Measurements from ENCODE around the gene IL17RE.
"Not testable (repeated sequence)": the region's sequence is repeated elsewhere in the genome, so short reads cannot be mapped to it uniquely, and the experiment has no call there.

Gene IL17RE

DNA sequence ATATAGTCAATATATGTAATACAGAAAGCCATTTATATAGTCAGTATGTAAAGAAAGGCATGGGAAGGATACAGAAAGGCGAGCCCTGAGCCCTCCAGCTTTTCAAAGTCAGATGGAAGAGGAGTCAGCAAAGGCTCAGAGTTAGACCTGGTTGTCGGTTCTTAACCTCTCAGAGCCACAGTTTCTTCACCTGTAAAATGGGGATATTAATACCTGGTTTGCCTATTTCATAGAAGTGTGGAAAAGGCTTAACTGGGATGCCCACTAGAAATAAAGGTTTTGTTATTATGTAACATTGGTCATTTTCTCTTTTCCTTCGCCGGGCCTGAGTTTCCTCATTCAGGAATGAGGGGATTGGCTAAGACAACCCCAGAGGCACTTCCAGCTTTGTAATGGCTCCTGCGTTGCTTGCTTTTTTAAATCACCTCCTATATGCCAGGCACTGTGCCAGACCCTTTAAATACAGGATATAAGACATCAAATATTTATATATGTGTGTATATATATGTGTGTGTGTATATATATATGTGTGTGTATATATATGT is 33.4 kb downstream of the IL17RE start:
- no peak for DNase-seq

DNA sequence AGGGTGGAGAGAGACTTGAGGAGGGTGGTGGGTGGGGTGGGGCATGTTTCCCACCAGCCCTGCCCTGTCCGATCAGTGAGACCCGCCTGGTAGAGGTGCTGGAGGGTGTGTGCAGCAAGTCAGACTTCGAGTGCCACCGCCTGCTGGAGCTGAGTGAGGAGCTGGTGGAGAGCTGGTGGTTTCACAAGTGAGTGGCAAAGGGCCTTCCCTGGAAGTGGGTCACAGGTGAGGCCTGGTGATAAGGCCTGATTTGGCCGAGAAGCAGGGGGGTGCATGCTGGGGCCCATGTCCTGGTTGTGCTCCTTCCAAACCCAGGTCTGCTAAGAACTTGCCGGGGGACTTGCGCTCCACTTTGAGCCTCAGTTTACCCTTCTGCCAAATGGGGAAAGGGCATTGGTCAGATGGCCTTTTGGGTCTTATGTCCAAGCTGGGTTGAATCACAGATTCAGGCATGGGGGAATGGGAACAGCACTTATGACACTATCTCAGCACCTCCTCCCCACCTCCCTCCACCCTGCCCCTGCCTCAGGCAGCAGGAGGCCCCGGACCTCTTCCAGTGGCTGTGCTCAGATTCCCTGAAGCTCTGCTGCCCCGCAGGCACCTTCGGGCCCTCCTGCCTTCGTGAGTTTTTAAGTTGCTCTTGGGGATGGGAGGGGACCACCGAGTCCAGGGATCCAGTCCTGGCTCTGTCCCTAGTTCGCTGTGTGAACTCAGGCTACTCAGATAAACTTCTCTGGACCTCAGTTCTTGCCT is 35.0 kb downstream of the IL17RE start:
- no peak for DNase-seq

DNA sequence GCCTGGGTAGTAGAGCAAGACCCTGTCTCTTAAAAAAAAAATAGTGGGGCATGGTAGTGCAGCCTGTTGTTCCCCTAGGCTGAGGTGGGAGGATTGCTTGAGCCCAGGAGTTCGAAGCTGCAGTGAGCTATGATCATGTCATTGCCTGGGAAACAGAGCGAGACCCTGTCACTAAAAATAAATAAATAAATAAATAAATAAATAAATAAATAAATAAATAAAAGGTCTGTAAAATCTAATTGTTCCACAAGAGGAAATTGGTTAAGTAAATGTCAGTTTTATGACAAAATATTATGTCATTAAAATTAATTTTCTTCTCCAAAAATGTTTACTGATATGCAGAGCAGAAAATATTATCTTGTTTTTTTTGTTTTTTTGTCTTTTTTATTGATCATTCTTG is 36.3 kb downstream of the IL17RE start:
- DNase-seq = no peak

DNA sequence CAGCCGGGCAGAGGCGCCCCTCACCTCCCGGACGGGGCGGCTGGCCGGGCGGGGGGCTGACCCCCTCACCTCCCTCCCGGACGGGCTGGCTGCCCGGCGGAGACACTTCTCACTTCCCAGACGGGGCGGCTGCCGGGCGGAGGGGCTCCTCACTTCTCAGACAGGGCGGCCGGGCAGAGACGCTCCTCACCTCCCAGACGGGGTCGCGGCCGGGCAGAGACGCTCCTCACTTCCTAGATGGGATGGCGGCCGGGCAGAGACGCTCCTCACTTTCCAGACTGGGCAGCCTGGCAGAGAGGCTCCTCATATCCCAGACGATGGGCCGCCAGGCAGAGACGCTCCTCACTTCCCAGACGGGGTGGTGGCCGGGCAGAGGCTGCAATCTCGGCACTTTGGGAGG is 37.3 kb downstream of the IL17RE start:
- not testable (repeated sequence) for DNase-seq

DNA sequence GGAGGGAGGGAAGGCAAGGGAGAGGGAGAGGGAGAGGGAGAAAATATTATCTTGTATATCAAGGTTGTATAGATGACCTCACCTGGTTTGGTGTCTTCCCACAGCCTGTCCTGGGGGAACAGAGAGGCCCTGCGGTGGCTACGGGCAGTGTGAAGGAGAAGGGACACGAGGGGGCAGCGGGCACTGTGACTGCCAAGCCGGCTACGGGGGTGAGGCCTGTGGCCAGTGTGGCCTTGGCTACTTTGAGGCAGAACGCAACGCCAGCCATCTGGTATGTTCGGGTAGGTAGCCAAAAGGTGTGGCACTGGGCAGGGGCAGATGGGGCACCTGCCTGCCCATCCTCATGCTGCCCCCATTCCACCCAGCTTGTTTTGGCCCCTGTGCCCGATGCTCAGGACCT is 38.1 kb downstream of the IL17RE start:
- DNase-seq = no peak

DNA sequence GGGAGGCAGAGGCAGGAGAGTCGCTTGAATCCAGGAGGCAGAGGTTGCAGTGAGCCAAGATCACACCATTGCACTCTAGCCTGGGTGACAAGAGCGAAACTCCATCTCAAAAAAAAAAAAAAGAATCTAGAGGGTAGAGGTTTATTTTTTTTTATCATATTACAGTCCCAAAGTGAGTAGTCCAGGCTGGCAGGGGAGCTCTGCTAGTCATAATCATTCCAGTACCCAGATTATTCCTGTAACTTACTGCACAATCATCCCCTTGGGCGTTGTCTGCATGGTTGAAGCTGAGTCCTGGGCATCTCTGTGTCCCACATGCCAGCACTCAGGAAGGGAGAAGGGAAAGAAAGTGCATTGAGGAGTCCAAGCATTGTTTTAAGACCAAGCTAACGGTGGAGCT is 39.5 kb downstream of the IL17RE start:
- DNase-seq = no peak

DNA sequence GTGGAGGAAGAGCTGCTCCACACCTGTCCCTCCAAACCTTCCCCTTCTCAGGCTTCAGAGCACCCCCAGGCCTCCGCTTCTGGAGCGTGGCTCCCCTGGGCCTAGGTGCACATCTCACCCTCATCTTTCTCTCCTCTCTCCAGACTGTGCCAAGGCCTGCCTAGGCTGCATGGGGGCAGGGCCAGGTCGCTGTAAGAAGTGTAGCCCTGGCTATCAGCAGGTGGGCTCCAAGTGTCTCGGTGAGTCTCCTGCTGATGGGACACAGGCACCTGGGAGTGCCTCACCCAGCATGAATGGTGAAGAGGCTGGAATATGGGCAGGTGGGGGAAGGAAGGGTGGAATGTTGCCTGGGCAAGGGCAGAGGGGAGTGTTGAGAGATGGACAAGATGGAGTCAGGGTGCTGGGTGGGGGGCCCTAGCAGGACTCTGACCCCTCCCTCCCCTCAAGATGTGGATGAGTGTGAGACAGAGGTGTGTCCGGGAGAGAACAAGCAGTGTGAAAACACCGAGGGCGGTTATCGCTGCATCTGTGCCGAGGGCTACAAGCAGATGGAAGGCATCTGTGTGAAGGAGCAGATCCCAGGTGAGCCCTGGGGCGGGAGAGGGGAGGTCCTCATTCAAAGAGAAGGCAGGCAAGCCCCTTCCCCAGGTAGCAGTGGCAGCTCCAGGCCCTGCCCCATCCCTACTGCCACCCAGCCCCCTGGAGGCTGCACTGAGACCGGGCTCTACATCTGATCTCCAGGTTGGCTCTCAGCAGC is 40.5 kb downstream of the IL17RE start:
- no peak for DNase-seq

DNA sequence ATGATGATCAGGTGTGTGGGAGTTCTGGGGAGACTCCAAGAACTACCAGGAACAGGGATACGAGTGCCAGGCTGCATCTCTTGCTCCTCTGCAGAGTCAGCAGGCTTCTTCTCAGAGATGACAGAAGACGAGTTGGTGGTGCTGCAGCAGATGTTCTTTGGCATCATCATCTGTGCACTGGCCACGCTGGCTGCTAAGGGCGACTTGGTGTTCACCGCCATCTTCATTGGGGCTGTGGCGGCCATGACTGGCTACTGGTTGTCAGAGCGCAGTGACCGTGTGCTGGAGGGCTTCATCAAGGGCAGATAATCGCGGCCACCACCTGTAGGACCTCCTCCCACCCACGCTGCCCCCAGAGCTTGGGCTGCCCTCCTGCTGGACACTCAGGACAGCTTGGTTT is 41.6 kb downstream of the IL17RE start:
- DNase-seq = no peak

DNA sequence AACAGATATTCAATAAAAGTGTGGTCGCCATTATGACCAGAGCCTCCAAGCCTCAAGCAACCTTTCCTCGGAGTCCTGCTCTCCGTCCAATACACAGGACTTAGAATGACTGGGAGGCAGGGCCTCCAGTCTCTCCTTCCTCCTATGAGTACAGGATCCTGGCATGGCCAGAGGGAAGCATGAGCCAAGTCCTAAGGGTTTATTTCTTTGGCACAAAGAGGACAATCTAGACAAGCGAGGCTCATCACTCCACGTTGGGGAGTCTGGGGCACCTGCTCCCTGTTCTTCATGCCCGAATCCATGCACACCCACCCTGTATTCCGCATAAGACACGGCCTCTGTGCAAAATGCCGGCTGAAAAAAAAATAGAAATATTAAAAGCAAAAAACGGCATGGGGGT is 42.7 kb downstream of the IL17RE start:
- DNase-seq = no peak

DNA sequence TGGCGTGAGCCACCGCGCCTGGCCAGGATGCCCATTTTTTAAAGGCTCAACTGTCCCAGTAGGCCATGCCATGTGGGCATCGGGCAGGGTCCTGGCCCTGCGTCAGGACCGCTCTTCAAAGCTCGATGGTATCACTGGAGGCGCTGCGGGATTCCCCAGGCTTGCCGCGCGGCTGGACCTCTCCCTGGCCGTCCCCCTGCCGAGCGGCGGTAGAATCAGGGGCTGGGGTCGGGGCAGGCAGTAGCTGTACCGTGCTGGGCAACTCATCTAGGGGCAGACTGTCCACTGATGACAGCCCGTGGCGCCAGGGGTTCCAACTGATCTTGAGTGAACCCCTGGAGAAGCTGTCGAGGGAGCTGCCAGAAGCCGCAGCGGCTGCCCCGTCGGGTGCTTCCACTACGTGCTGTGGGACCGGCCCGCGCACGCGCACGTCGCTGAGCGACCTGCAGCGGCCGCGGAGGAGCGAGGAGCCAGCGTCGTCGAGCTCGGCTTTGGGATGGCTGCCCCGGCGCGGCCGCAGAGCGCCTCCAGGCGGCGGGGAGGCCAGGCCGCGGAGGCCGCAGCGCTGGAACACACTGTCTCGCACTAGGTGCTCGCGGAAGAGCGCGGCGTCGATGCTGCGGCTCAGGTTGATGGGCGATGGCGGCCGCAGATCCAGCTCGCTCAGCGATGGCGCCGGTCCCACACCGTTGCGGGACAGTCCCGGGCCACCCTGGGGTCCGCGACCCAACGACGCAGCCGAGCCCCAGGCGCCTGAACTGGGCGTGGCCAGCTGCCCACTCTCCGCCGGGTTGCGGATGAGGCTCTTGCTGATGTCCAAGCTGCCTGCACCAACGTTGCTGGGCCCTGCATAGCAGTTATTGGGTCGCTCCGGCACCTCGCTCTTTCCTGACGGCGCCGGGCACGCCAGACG is 43.7 kb downstream of the IL17RE start:
- DNase-seq = peak; percentile 93

DNA sequence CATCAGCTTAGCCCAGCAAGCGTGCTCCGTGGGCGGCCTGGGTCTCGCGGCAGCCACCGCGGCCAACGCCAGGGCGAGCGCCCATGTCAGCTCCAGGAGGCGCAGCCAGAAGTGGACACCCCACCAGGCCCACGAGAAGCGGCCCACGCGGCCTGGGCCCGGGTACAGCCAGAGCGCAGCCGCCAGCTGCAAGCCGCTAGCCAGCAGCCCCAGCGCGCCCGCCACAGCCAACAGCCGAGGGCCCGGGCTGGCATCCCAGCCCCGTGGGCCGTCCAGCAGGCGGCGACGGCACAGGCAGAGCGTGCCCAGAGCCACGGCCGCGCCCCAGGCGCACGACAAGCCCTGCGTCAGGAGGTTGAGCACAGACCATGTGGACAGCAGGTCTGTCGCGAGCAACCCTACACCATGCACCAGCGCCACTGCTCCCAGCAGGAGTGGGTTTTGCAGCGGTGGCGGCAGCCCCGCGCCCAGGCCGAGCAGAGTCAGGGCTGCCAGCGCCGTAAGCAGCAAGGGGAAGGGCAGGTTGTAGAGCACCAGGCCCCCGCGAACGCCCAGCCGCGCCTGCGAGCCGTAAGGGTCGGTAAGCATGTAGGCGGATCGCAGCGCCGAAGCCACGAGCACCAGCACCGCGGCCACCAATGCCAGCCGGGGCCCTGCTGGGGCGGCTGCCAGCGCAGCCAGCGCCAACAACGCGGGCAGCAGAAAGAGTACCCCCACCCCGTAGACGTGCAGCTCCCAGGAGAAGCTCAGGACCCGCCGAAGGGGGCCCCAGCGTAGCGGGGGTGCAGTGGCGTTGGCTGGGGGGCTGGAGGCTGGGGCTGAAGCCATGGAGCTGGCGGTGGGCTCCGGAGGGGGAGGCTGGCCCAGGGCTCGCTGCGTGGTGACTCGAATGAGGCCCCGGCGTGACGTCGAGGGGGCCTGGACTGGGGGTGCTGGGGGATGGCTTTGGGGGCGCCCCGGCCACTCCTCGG is 44.7 kb downstream of the IL17RE start:
- peak; percentile 77 for DNase-seq

DNA sequence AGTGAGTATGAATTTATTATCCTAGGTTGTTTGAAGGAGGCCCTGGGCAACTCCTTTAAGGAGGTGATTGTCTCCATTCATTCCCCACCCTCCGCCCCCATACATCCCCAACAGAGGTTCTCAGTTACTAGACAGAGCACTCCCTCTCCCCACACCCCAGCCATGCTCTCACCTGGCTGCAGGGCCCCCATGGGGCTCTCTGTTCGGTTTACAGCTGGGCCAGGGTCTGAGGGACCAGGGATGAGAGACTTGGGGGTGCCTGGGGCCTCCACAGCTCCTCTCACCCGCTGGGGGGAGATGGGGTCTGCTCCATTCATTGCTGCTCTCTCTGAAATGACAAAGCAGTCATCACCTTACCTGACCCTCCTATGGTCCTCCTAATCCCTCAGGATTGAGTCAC is 45.9 kb downstream of the IL17RE start:
- DNase-seq = no peak

DNA sequence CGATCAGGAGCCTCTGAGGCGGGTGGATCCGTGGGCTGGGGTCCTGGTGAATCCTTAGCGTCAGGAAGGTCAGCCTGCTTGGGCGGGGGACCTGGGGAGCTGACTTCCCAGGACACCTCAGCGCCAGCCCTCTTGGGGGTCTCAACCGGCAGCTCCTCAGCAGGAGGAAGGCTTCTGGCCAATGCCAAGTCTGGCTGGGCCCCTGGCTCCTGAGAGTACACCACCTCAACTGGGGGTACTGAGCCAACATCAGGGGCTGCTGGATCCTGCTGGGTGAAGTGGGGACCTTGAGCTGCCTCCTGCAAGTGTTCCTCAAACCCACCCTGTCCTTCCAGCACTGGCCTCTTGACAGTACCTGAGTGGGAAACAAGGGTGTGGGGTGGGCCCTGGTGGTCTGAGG is 46.5 kb downstream of the IL17RE start:
- no peak for DNase-seq

DNA sequence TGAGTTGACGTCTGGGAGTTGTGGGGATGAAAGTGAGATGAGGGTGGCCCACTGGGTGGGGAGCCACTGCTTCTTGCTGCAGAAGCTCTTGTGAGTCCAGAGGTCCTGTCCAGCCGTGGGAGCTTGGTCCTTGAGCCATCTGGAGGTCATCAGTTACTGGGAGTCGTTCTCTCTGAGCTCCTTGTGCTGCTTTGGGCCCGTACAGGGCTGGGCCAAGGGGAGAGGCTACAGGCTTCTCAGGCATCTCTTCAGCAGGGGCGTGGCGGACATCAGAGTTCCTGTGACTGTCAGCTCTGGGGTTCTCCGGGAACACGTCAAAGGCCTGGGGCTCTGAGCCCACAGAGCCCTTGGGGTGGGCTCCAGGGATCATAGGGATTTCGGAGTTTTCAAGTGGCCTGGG is 47.0 kb downstream of the IL17RE start:
- DNase-seq = no peak

DNA sequence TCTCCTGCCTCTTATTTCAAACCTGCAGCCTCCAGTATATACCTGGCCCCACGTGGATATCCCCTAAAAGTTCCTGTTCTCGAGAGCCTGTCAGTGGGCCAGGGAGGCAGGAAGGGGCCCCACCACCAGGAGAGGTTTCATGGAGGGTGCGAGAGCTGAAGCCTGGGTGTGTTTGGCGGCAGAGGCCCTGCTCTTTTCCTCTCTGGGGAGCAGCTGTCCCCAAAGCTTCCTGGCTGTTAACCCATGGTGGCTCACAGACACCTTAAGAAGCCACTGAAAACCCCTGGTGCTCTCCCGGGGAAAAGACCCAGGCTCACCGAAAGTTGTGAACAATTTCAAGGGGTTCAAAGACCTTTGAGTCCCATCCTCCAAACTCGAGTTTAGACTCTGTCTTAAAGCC is 48.5 kb downstream of the IL17RE start:
- no peak for DNase-seq

DNA sequence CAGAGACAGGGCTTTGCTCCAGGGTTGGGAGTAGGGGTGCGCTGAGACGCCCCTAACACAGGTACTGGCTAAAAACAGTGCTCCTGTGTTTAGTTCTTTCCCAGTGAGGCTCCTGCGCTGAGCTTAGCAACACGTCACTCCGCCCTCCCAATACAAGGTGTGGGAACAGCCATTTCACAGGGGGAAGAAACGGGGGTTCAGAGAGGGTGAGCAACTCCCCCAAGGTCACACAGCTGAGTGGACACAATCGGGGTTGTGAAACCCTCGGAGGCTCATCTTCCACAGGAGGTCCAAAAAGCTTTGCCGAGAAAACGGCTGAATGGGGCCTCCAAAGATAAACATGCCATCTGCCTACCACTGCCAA is 48.9 kb downstream of the IL17RE start:
- no peak for DNase-seq

DNA sequence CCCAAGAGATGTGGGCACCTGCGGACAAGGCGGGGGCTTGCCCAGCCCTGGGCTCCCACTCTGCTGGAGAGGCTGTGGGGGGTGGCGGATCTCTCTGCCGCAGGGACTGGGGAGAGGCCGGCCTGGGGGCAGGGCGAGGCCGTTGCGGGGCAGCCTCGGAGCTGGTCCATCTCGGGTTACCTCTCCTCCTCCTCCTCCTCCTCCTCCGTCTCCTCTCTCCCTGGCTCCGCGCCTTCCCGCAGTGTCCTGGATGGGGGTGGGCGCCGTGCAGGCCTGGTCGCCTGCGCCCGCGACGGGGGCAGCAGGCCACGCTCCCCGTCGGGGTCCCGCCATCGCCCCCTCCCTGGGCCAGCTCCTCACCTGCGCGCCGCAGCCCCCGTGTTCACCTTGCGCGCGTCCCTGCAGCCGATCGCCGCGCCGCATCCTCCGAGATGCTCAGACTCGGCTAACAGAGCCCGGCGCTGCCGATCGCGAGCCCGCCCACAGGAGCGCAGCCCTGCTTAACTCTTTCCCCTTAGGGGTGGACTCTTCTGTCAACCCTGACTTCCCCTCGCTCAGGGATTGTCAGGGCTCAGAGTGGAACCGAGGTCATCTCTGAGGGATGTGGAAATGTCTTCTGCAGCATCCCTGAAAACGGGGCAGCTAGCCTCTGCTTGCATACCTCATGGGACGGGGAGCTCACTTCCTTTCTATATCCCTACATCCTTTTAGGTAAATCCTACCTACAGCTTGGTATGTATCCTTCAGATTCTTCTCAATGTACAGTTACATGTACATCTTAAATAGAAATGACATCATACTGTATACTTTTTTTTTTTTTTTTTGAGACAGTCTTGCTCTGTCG is 49.5 kb downstream of the IL17RE start, which contains the start of gene PRRT3:
Gene PRRT3 (minus strand): TSS at position 447 of the 844 bp plus-strand sequence. CDS start 2,293 bp downstream, outside the sequence.
- peak; percentile 43 for DNase-seq

DNA sequence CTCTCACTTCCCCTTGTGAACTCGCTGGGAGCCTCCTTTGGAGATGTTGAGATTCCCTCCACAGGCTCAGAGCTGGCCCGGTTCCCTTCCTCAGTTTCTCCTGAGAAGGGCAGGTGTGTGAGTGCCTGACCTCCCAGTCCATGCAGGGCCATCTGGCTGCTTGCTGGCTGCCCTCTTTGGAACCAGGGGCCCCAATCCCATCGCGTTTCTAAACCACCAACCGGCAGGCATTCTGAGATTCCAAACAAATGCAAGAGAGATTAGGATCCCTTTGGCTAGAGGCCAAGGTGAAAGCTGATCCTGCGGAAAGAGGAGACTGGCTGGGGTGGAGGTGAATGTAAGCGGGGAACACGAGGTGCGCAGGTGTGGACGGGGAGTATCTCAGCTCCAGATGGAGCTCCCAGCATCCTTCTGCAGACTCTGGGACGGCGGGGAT is 52.4 kb downstream of the IL17RE start:
- no peak for DNase-seq

DNA sequence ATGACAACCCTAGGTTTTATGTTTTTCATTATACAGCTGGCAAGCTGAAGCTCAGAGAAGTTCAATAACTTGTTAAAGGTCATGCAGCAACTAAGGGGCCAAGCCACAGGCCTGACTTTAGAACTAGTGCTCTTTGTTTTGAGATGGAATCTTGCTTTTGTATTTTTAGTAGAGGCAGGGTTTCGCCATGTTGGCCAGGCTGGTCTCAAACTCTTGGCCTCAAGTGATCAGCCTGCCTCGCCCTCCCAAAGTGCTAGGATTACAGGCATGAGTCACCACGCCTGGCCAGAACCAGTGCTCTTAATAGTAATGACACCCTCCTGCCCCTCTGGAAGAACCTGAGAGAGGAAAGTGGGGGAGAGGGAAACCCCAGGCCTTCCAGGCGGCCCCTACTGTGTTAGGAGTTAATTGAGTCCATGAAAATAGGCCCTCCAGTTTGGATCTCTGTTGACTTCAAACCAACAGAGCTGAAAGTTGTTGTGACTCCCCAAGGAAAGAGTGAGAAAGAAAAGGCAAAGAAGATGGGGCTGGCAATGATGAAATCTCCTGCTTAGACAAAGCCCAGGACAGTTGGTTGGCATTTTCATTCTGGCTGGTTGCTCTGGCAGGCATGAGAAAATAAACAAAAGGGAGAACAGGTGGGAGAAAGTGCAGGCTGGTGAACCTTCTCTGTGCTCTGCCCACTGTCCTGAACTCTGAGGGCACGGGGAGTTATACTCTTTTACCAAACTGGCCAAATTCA is 53.1 kb downstream of the IL17RE start:
- DNase-seq = no peak

DNA sequence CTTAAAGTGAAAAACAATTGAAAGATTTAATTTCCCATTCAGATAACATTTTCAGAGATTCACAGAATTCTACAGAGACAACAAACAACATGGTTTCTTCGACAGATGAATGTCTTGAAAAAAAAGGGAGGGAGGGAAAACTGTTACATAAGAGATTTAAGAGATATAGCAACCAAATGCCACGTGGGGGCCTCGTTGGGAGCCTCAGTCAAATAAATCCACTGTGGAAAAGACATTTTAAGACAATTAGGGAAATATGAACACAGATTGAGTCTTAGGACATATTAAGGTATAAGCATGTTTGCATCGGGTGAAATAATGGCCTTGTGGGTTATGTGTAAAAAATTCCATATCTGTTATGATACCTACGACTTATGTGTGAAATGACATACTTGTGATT is 54.6 kb downstream of the IL17RE start:
- no peak for DNase-seq

Measured in femur (tissue), 1 donor.